GM20000 (cell line): ENCODE data around the gene SLC22A12.

Experiments
- DNase-seq: peaks from one replicate; pipeline ENCODE4 v3.0.0; 2012; ENCODE audit warnings: low spot score
- TF ChIP-seq, protein P1 (sequence below): IDR thresholded peaks from 2 replicates; pipeline ENCODE4 v1.5.1; 2012; ENCODE audit warnings: mild to moderate bottlenecking, control low read depth; ENCODE audit errors: extremely low read depth, missing control alignments

SLC22A12 gene

DNA sequence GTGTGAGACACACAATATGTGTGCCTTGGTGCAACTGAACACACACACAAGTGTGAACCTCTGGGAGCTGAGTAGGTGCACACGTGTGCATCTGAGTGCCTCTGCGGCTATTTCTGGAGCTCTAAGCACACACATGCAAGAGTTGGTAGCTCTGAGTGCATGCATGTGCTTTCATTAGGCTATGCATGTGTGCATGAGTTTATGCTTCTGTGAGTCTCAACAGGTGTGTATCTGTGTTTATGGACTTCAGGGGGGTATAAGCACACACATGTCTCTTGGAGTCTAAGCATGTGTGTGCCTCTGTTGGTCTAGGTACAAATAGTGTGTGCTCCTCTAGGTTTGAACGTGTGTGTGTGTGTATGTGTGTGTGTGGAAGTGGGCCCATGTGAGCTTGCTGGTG lies 25.8 kb downstream of the SLC22A12 start:
- DNase-seq: no peak
- TF ChIP-seq, protein P1, sequence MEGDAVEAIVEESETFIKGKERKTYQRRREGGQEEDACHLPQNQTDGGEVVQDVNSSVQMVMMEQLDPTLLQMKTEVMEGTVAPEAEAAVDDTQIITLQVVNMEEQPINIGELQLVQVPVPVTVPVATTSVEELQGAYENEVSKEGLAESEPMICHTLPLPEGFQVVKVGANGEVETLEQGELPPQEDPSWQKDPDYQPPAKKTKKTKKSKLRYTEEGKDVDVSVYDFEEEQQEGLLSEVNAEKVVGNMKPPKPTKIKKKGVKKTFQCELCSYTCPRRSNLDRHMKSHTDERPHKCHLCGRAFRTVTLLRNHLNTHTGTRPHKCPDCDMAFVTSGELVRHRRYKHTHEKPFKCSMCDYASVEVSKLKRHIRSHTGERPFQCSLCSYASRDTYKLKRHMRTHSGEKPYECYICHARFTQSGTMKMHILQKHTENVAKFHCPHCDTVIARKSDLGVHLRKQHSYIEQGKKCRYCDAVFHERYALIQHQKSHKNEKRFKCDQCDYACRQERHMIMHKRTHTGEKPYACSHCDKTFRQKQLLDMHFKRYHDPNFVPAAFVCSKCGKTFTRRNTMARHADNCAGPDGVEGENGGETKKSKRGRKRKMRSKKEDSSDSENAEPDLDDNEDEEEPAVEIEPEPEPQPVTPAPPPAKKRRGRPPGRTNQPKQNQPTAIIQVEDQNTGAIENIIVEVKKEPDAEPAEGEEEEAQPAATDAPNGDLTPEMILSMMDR: no peak

- TF ChIP-seq, protein P1: no peak
- DNase-seq: no peak
These were observed 28.2 kb downstream of the SLC22A12 start for GRCh38 chr11:64619196-64619595.

GRCh38 chr11:64619811-64620380 lies 28.9 kb downstream of the SLC22A12 start:
- TF ChIP-seq, protein P1: no peak
- no peak for DNase-seq

DNA sequence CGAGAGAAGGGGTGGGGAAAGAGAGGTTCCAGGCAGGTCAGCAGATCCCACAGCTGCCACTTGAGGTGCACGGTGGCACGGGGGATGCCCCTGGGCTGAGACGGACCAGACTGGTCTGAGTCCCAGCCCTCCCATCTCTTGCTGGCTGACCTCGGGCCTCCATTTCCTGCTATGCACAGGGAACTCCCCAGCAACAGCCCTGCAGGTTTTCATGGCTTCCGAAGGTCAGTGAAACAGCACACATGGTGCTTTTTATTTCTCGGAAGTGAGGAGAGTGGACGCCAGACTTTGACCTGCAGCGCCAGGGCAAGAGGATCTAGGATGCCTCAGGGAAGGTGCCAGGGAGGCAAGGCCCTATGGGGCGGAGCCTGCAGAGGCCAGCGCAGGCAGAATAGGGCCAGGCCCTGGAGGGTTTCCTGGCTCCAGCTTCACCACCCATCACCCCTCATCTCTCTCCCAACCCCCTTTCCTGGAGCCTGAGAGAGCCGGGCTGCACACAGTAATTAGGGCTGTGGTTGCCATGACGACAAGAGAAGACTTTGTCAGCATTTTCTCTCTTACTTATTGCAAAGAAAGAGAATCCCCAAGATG lies 29.5 kb downstream of the SLC22A12 start:
- DNase-seq: no peak
- TF ChIP-seq, protein P1: no peak

DNA sequence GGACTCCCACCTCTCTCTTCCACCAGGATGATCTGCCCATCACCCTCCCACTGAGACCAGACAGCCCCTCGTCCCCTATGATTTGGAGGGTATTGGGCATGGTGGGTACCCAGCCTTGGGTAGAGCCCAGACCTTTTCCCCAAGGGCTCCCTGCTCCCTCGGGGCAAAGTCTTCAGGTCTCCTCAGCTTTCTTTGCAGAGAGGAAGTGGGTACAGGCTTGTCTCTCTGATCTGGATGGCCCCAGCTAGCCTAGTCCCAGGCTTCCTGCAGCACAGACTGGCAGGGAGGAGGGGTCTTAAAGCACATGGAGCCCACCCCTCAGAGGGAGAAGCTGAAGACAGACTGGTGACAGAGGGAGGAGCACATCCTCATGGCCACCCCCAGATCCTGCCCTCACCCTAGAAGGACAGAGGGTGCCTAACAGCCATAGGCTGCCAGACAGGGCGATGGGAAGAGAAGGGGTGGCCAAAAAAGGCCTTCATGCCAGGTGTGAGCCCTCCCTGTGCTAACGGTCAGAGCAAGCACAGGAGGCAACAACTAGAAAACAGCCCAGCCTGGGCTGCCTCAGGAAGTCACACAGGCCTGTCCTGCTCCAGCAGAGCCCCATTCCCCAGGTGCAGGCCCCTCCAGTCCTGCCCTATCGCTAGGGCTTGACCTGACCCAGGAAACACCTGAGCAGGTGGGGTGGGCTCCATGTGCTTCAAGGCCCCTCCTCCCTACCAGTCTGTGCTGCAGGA lies 30.4 kb downstream of the SLC22A12 start:
- no peak for DNase-seq
- TF ChIP-seq, protein P1: no peak

- TF ChIP-seq, protein P1: no peak
- DNase-seq: no peak
These were observed 31.7 kb downstream of the SLC22A12 start for GRCh38 chr11:64622681-64623080.

DNA sequence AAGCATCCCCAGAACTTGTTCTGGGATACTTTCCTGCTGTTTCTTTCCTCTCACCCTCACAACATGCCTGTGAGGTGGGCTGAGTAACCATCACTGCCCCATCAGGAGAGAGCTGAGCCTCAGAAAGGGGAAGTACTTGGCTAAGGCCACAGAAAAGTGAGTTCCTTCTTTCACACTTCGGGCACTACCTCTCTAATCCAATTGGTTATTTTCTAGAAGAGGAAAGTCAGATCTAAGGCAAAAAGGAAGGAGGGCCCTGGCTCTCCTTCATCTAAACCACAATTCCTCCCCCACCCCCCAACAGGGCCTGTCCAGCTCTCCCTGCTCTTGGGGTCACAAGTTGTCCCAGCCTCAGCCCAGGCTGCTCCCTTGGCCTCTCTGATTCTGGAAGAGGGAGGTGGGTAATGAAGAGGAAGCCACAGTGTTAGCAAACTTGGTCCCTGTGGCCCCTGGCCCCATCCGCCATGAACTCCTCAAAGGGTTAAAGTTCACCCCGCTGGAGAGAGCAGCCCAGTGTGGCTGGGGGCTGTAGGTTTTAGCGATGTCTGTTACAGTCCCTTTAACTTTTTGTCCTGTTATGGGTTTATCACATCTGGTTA lies 34.0 kb downstream of the SLC22A12 start:
- TF ChIP-seq, protein P1: no peak
- DNase-seq: no peak
